K562 (cell line): ENCODE measurements around the gene SKIL. TPM values are rescaled to one million over a fixed set of nuclear protein-coding genes. Genes with fewer than 3 reads are reported as not detected.

ENCODE experiments used
- CBX3 ChIP-seq, 2 experiments: IDR thresholded peaks; 1 replicate in 1 of 2; 2 replicates in 1 of 2; pipeline ENCODE4 v1.6.1; 2012; ENCODE audit warnings: inconsistent platforms in 2 of 2, low read length in 2 of 2, borderline replicate concordance in 1 of 2, control low read depth in 1 of 2
- DDX20 ChIP-seq: fragments of 450-650 bp; IDR thresholded peaks from 2 replicates; pipeline ENCODE4 v1.6.1; 2016; ENCODE audit warnings: missing genetic modification characterization, low read depth, mild to moderate bottlenecking, missing compliant biosample characterization, moderate library complexity
- EGR1 ChIP-seq: fragments of 450-650 bp; conservative IDR thresholded peaks from 2 replicates; pipeline ENCODE4 v1.6.1; 2017; ENCODE audit warnings: mild to moderate bottlenecking
- FOXM1 ChIP-seq, 2 experiments: fragments of 450-650 bp in 1 of 2; sonication (generic) in 1 of 2; formaldehyde crosslinking in 1 of 2; IDR thresholded peaks; 2 replicates each; pipeline versions ENCODE4 v1.6.1 to v1.9.0; 2017 to 2022; ENCODE audit warnings: low read depth in 2 of 2, mild to moderate bottlenecking in 2 of 2, missing genetic modification reagents in 1 of 2, moderate library complexity in 1 of 2
- GATA2 ChIP-seq: sonication (generic); formaldehyde crosslinking; IDR thresholded peaks from 2 replicates; pipeline ENCODE4 v1.4.0; 2020; ENCODE audit warnings: mild to moderate bottlenecking, missing genetic modification reagents
- HCFC1 ChIP-seq: IDR thresholded peaks from 2 replicates; pipeline ENCODE4 v1.6.1; 2012; ENCODE audit warnings: low read depth, low read length, improper control_type of control experiment
- HMGN3 ChIP-seq: IDR thresholded peaks from 2 replicates; pipeline ENCODE4 v1.6.1; 2011; ENCODE audit warnings: borderline replicate concordance, low read depth, mild to moderate bottlenecking, mixed read lengths, low read length; ENCODE audit not compliant: insufficient read length; ENCODE audit errors: extremely low read depth
- KLF10 ChIP-seq: fragments of 250-450 bp; sonication (Bioruptor Pico); IDR thresholded peaks from 2 replicates; pipeline ENCODE4 v1.6.1; 2021; ENCODE audit warnings: matching md5 sums
- NFIC ChIP-seq: fragments of 450-650 bp; IDR thresholded peaks from 2 replicates; pipeline ENCODE4 v1.6.1; 2017; ENCODE audit warnings: mild to moderate bottlenecking, inconsistent platforms
- SMARCE1 ChIP-seq: fragments of 450-650 bp; IDR thresholded peaks from 2 replicates; pipeline ENCODE4 v1.7.1; 2016; ENCODE audit warnings: mild to moderate bottlenecking
- SMC3 ChIP-seq: conservative IDR thresholded peaks from 2 replicates; pipeline ENCODE4 v1.6.1; 2011; ENCODE audit warnings: low read depth, low read length, improper control_type of control experiment; ENCODE audit not compliant: insufficient read depth
- SOX6 ChIP-seq: fragments of 450-650 bp; IDR thresholded peaks from 2 replicates; pipeline ENCODE4 v1.6.1; 2014; ENCODE audit warnings: mild to moderate bottlenecking
- SRSF3 ChIP-seq: fragments of 200-400 bp; formaldehyde crosslinking; IDR thresholded peaks from 2 replicates; pipeline ENCODE4 v1.6.1; 2016; ENCODE audit warnings: mild to moderate bottlenecking, low read length, moderate library complexity; ENCODE audit not compliant: insufficient read depth
- STAT5B ChIP-seq: fragments of 250-450 bp; sonication (Bioruptor Pico); IDR thresholded peaks from 2 replicates; pipeline ENCODE4 v1.8.0; 2021; ENCODE audit warnings: mild to moderate bottlenecking, inconsistent platforms
- TAL1 ChIP-seq: fragments of 450-650 bp; IDR thresholded peaks from 2 replicates; pipeline ENCODE4 v1.6.1; 2016; ENCODE audit warnings: mild to moderate bottlenecking
- TBP ChIP-seq: optimal IDR thresholded peaks from 2 replicates; pipeline ENCODE3; 2011; ENCODE audit warnings: low read depth, low read length, improper control_type of control experiment
- TCF3 ChIP-seq: sonication (generic); formaldehyde crosslinking; IDR thresholded peaks from 2 replicates; pipeline ENCODE4 v1.4.0; 2020; ENCODE audit warnings: mild to moderate bottlenecking, missing genetic modification reagents
- ZNF197 ChIP-seq: fragments of 200-800 bp; sonication (Bioruptor generic); IDR thresholded peaks from 2 replicates; pipeline ENCODE4 v1.6.1; 2016; ENCODE audit warnings: low read depth, missing genetic modification characterization, missing compliant biosample characterization
- polyA plus RNA-seq, 8 experiments: library from polyadenylated mRNA; depleted of rRNA in 4 of 8; stranded (reverse) in 5 of 8; unstranded in 3 of 8; fragments of >200 nt; fragmentation: Nextera tagmentation in 2 of 8; fragmentation: Illumina TruSeq in 1 of 8; extraction: Ambion mirVana in 2 of 8; extraction: Trizol in 1 of 8; gene quantifications; 2 replicates each; pipeline versions ENCODE4 v1.2.1 to v1.2.3, GENCODE V29; 2011 to 2014; ENCODE audit warnings: inconsistent platforms in 1 of 8, missing spikeins in 1 of 8
- total RNA-seq, 7 experiments: library from RNA; depleted of rRNA in 6 of 7; stranded (reverse); fragments of >200 nt in 6 of 7; fragmentation: Illumina TruSeq in 2 of 7; extraction: Trizol in 2 of 7; gene quantifications; 2 replicates each; pipeline versions ENCODE4 v1.2.1 to v1.2.3, GENCODE V29; 2011 to 2021; ENCODE audit warnings: low replicate concordance in 1 of 7
- TF ChIP-seq, protein P1 (sequence below): fragments of 450-650 bp; conservative IDR thresholded peaks from 2 replicates; pipeline ENCODE4 v1.6.1; 2016; ENCODE audit warnings: missing genetic modification characterization, low read depth, mild to moderate bottlenecking, control low read depth, missing compliant biosample characterization
- TF ChIP-seq, protein P2 (sequence below): sonication (generic); formaldehyde crosslinking; IDR thresholded peaks from 2 replicates; pipeline ENCODE4 v1.8.0; 2022; ENCODE audit warnings: missing genetic modification reagents, mild to moderate bottlenecking, borderline replicate concordance
- TF ChIP-seq, protein P3 (sequence below): fragments of 250-450 bp; sonication (Bioruptor Pico); IDR thresholded peaks from 2 replicates; pipeline ENCODE4 v1.5.0; 2021; ENCODE audit warnings: mild to moderate bottlenecking, borderline replicate concordance
- TF ChIP-seq, protein P4 (sequence below): IDR thresholded peaks from 2 replicates; pipeline ENCODE4 v1.6.1; 2016; ENCODE audit warnings: missing genetic modification characterization, missing compliant biosample characterization

SKIL gene
- total and polyA plus RNA-seq, 9 of the 15 experiments (the other 6 are each of a cell fraction or from before 2014, with no cell fraction given), result 4.3 to 19.1 (median 9.7) TPM

DNA sequence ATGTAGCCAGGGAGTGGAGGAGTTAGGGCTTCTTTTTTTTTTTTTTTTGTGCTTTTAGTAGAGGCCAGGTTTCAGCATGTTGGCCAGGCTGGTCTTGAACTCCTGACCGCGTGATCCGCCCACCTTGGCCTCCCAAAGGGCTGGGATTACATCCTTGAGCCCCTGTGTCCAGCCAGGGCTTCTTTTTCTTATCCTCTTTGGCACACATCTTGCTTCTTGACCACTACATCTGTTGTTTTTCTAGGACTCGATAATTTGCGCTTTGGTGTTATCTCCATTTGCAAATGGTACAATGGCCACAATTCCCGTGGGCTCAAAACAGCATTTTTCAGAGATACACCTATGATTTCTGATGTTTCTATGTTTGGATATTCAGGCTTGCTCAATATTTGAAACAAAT, 4.2 kb downstream of the SKIL start (continued):
- TF ChIP-seq, protein P1, sequence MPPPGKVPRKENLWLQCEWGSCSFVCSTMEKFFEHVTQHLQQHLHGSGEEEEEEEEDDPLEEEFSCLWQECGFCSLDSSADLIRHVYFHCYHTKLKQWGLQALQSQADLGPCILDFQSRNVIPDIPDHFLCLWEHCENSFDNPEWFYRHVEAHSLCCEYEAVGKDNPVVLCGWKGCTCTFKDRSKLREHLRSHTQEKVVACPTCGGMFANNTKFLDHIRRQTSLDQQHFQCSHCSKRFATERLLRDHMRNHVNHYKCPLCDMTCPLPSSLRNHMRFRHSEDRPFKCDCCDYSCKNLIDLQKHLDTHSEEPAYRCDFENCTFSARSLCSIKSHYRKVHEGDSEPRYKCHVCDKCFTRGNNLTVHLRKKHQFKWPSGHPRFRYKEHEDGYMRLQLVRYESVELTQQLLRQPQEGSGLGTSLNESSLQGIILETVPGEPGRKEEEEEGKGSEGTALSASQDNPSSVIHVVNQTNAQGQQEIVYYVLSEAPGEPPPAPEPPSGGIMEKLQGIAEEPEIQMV (tag), result no peak
- TF ChIP-seq SRSF3 (no peak), NFIC (peak; percentile 82), SMC3 (no peak), EGR1 (peak; percentile 82), TBP (no peak), FOXM1 (IDR thresholded peaks at IDR 0.05; ENCODE audit: low read depth) (peak; percentile 78; the same call in 1 of the 2 replicates), FOXM1 (CRISPR knock-in tag; IDR thresholded peaks at IDR 0.05; ENCODE audit: low read depth) (no peak), STAT5B (no peak), HMGN3 (no peak), TAL1 (peak; percentile 93), SMARCE1 (peak; percentile 64; the same call in 1 of the 2 replicates), SOX6 (peak; percentile 82), HCFC1 (0 out of 2 replicates have a peak, but pooled peaks have one; percentile 11), CBX3 (IDR thresholded peaks at IDR 0.05; ENCODE audit: borderline replicate concordance in 1 of 2, low read length in 2 of 2) (no peak), KLF10 (CRISPR knock-in tag) (no peak), ZNF197 (no peak), DDX20 (tag) (no peak), TCF3 (CRISPR knock-in tag) (peak; percentile 94), GATA2 (CRISPR knock-in tag) (peak; percentile 80)
- TF ChIP-seq, protein P2, sequence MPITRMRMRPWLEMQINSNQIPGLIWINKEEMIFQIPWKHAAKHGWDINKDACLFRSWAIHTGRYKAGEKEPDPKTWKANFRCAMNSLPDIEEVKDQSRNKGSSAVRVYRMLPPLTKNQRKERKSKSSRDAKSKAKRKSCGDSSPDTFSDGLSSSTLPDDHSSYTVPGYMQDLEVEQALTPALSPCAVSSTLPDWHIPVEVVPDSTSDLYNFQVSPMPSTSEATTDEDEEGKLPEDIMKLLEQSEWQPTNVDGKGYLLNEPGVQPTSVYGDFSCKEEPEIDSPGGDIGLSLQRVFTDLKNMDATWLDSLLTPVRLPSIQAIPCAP (CRISPR knock-in tag), result no peak
- TF ChIP-seq, protein P3, sequence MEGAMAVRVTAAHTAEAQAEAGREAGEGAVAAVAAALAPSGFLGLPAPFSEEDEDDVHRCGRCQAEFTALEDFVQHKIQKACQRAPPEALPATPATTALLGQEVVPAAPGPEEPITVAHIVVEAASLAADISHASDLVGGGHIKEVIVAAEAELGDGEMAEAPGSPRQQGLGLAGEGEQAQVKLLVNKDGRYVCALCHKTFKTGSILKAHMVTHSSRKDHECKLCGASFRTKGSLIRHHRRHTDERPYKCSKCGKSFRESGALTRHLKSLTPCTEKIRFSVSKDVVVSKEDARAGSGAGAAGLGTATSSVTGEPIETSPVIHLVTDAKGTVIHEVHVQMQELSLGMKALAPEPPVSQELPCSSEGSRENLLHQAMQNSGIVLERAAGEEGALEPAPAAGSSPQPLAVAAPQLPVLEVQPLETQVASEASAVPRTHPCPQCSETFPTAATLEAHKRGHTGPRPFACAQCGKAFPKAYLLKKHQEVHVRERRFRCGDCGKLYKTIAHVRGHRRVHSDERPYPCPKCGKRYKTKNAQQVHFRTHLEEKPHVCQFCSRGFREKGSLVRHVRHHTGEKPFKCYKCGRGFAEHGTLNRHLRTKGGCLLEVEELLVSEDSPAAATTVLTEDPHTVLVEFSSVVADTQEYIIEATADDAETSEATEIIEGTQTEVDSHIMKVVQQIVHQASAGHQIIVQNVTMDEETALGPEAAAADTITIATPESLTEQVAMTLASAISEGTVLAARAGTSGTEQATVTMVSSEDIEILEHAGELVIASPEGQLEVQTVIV (CRISPR knock-in tag), result no peak
- TF ChIP-seq, protein P4, sequence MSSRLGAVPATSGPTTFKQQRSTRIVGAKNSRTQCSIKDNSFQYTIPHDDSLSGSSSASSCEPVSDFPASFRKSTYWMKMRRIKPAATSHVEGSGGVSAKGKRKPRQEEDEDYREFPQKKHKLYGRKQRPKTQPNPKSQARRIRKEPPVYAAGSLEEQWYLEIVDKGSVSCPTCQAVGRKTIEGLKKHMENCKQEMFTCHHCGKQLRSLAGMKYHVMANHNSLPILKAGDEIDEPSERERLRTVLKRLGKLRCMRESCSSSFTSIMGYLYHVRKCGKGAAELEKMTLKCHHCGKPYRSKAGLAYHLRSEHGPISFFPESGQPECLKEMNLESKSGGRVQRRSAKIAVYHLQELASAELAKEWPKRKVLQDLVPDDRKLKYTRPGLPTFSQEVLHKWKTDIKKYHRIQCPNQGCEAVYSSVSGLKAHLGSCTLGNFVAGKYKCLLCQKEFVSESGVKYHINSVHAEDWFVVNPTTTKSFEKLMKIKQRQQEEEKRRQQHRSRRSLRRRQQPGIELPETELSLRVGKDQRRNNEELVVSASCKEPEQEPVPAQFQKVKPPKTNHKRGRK (tag), result no peak
